GM08714 (cell line): ENCODE results near the gene WDHD1.
"Not testable (repeated sequence)": the region's sequence is repeated elsewhere in the genome, so short reads cannot be mapped to it uniquely, and the experiment has no call there.

Source experiments
- H3K4me3 ChIP-seq: fragments of 200-500 bp; sonication (Bioruptor generic); 2 replicates; pipeline ENCODE4 v1.5.1; 2014; ENCODE audit warnings: mild to moderate bottlenecking, low read length, inconsistent platforms
- ZNF274 ChIP-seq: IDR thresholded peaks from 2 replicates; pipeline ENCODE4 v1.6.1; 2012; ENCODE audit warnings: mild to moderate bottlenecking, low read depth, low read length

The WDHD1 gene

DNA sequence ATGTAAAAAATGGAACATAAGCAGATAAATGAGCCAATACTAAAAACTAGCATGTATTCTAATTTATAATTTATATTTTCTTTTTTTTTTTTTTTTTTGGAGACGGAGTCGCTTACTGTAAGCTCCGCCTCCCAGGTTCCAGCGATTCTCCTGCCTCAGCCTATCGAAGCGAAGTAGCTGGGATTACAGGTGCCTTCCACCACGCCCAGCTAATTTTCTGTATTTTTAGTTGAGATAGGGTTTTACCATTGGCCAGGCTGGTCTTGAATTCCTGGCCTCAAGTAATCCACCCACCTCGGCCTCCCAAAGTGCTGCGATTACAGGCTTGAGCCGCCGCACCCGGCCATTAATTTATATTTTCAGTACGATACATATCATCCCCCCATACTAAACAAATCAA lies 27.2 kb upstream of the WDHD1 start:
- TF ChIP-seq ZNF274: no peak
- no peak overlapping the region for H3K4me3 ChIP-seq

DNA sequence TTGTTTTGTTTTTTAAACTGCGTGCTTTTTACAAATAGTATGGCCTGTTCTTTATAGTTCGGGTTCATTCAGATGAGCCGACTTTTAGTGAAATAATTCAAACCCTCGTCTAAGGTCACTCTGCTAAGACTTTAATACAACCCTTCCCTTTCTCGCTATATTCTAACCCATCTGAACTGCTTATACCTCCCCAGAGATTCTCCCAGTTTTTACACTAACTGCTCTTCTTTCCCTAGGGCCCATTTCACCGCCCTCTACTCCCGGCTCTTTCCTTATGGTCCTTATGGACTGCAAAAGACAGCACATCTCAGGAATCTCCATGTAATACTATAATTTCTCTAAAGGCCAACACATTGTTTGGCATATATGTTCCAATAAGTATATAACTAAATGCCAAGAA lies 26.6 kb upstream of the WDHD1 start:
- 0 out of 2 replicates have a peak overlapping the region, but pooled peaks have one; percentile 94 for H3K4me3 ChIP-seq
- TF ChIP-seq ZNF274: no peak

DNA sequence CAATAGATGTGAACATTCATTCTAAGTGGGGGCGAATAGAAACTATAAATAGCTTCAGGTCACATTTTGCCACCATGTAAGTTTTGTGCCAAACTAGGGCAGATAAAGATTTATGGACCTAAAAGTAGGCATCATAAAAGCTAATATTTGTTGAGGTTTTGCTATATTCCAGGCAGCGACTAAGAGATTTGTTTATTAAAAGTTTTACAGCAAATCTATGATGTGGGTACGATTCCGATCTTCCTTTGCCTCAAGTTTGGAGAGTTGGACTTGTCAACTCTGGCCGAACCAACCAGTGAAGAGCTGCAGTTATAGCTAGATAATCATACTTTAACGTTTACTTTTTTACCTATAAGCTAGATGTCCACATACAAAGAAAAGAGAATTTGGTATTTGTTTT lies 26.1 kb upstream of the WDHD1 start:
- TF ChIP-seq ZNF274: no peak

DNA sequence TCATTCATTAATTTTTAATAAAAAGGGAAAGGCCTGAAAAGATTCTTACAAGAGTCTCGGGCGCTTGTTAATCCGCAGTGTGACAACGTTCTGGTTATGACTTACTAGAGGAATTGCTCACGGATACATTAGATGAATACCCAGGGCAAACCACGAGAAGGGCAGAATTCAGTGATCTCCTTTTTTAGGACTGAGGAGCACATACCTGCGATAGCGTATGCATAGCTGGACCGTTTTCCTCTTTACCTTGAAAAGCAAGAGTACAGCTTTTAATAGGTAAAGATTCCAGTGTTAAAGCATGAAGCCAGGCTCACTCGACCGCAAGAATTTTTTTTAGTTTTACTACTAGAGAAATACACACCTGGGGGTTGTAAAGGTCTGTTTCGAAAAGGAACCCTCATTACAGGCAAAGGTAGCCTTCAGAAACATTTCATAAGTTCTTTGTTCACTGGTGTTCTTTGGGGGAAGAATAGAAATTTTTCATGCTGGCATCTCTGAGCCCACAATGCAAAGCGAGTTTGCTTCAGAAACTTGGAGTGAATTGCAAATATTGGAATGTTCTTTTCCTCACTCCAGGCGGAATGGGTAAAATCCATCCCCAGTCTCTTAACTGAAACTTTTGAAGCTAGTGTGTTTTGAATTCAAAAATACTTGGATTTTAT lies 25.5 kb upstream of the WDHD1 start:
- no peak for TF ChIP-seq ZNF274
- H3K4me3 ChIP-seq: peak overlapping the region; percentile 94

More for the DNA sequence above, 26.1 kb upstream of the WDHD1 start:
- H3K4me3 ChIP-seq: peak overlapping the region; percentile 94

DNA sequence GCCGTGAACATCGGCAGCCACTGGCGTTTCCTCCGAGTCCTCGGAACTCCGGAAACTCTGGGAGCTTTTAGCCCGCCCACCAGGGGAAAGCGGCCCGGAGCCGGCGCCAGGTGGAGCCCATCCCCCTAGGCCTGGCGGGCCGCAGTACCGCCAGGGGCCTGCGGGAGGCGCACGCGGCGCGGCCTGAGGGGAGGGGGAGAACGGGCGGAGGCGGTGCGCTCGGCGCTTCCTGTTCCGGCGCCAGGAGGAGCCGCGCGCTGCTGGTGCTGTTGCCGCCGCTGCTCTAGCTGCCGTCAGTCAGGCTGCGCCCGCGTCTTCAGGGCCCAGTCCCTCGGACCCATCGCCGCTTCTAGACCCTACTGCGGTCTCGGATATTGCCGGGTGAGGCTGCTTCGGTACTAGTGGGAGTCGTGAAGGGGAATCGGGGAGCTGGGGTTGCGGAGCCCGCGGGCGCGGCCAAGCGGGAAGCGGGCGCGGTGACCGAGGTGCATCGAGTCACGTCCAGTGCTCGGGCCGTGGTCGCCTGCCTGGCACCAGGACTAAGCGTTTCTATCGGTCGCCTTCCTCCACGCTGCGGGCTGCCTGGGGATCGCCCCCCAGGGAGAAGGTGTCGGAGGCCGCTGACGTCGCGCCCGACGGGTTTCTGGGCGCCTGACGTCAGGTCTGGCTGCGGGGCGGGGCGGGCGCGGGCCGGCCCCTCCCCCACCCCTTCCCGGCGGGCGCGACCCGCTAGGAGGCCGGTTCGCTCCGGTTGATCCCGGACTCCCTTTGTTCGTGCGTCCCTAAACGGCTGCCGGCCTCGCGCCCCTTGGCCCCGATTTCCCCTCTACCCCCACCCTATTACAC lies 24.7 kb upstream of the WDHD1 start, which contains the start of gene MAPK1IP1L:
MAPK1IP1L (plus strand) TSS at position 225 of the 846 bp plus-strand sequence. CDS start 10,037 bp downstream, outside the sequence.
- H3K4me3 ChIP-seq: peak within 1 kb of the TSS; percentile 94
- no peak for TF ChIP-seq ZNF274

DNA sequence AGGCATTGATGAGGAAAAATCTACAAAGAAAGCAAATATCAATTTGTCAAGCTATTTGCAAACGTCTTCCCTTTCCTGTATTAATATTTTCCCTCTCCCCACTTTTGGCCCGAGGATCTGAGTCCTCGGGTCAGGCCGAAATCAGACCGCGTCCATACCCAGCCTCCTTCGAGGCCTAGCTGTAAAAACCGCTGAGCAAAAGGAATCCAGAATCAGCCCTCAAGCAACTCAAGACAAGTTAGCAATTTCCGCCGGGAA lies 24.2 kb upstream of the WDHD1 start:
- no peak for TF ChIP-seq ZNF274

DNA sequence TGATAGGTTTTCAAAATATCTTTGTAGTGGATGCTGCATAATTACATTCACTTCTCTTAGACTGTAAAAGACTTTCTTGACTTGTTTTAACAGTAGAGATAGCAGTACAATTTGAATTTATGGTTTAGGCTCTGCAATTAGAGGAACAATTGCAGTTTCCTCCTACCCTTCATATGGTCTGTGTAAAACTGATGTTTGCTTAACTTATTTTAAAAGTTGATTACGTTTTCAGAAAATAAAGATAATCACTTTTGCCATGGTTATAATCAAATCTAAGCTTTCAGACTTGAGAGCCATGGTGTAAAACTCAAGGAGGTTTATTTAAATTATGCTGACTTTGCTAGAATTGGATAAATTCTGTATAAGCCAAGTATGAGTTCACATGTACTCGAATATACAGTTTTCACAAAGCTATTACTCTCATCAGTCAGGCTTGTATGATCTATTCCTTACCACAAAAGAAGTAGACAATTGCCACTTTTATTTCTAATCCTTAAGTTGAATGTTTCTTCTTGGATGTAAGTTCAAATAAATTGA lies 22.1 kb upstream of the WDHD1 start:
- H3K4me3 ChIP-seq: no peak overlapping the region
- no peak for TF ChIP-seq ZNF274

More for the DNA sequence above, 24.2 kb upstream of the WDHD1 start:
- peak overlapping the region; percentile 53; the same call in 1 of the 2 replicates for H3K4me3 ChIP-seq

DNA sequence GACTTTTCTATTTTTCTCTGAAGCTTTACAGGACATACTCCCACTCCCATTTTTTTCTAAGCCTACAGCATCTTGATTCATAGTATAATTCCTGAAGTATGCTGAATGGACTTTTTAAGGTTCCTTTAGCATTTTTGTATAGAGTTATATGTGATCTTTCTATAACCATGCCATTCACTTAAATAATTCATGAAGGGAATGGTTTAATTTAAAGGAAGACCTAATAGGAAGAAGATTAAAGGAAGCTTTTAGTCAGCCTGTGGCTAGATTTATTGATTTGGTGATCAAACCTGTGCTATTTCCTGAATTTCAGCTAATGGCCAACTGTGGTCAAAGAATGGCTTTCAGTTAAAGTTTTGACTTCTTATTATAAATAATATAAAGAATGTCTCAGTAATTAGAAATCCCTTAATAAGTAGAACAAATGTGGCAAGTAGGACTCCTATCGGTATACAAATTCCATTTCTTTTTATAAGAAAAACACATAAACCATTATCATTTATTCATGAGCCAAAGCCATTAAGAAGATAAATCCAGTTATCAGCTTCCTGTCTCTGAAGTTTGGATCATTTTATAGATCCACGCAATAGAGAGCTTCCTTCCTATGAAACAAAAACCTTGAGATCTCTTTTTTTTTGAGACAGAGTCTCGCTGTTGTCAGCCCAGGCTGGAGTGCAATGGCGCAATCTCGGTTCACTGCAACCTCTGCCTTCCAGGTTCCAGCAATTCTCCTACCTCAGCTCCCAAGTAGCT lies 20.6 kb upstream of the WDHD1 start:
- H3K4me3 ChIP-seq: no peak overlapping the region
- TF ChIP-seq ZNF274: no peak

DNA sequence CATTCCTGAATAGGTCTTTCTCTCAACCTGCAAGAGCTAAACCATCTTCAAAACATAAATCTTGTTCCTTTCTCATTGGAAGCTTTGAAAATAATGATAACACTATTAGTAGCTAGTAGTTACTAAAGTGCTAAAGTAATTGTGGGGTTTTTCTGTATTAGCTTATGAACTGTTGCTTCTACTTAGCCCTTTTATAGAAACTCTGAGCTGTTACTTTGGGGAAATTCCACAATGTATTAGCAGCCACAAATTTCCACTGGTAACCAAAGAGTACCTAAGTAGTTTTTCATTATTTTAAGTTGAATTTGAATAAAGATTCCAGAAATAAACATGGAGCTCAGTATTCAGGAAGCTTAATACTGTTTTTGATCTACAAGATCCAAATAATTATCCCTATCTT lies 18.2 kb upstream of the WDHD1 start:
- TF ChIP-seq ZNF274: no peak
- H3K4me3 ChIP-seq: no peak overlapping the region

DNA sequence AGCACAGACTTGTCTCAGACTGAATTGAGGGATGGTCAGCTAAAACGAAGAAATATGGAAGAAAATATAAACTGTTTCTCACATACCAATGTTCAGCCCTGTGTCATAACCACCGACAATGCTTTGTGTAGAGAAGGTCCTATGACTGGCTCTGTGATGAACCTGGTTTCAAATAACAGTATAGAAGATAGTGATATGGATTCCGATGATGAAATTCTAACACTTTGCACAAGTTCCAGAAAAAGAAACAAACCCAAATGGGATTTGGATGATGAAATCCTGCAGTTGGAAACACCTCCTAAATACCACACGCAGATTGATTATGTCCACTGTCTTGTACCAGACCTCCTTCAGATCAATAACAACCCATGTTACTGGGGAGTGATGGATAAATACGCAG lies 16.6 kb upstream of the WDHD1 start:
- TF ChIP-seq ZNF274: no peak
- no peak overlapping the region for H3K4me3 ChIP-seq

DNA sequence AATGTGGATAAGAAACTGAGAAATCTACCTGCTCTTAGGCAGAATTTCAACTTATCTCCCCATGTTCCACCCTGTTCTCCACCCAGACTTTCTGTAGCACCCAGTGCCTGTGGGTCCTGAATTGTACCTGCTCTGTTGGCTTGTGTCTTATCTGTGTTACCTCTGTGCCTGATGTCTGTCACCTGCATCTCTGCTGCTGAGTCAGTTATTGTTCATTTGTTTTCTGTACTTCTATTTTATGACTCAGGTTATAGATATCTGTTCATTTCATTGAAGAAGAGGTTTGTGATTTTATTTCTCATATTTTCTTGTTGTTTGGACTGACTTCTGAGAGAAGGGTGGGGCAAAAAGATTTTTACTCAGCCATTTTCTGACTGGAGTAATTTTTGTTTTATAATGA lies 11.8 kb upstream of the WDHD1 start:
- no peak for TF ChIP-seq ZNF274
- H3K4me3 ChIP-seq: no peak overlapping the region

DNA sequence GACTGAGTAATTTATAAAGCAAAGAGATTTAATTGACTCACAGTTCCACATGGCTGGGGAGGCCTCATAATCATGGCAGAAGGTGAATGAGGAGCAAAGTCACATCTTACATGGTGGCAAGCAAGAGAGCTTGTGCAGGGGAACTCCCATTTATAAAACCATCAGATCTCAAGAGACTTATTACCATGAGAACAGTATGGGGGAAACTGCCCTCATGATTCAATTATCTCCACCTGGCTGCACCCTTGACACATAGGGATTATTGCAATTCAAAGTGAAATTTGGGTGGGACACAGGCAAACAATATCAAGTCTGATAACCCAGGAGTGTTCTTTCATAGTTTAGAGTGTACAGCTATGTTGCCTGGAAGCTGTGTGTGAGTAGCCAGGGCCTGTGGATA lies 11.1 kb upstream of the WDHD1 start:
- not testable (repeated sequence) for H3K4me3 ChIP-seq

DNA sequence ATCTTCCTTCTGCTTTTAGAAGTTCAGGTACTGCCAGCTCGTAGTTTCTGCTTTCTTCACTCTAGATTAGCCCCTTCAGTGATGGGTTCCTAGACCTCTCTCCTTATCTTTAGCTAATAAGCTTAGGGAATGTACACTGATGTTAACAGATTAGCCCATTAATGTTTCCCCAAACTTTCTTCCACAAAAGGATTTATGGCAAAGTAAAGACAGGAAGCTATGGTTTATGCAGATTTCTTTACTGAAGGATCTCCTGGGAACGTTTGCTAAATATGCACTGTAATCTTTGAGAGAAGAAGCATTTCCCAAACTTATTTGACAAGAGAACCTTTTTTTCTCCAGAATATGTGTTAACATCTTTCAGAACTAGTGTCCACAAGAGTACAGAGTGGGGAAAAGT lies 4.3 kb upstream of the WDHD1 start:
- no peak overlapping the region; the same call in 1 of the 2 replicates for H3K4me3 ChIP-seq
- no peak for TF ChIP-seq ZNF274

DNA sequence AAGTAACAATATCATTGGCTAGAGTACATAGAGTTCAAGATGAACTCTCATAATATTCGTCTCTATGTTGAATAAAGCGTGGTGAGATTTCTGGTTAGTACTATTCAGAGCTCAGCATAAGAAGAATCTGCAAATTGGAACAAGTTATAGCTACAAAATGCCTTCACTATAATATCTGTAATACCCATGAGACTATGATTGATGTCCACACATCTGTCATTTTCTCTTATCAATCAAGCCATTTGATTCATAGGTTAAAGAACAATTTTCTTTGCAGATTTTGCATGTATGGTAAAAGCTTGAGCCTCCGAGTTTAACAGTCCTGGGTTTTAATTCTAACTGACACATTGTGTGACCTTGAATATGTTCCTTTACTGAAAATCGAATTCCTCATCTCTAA lies 1.6 kb upstream of the WDHD1 start:
- no peak for TF ChIP-seq ZNF274

More for the DNA sequence above, 1.6 kb upstream of the WDHD1 start:
- peak overlapping the region; percentile 92 for H3K4me3 ChIP-seq
